NT2/D1 (cell line): ENCODE data around the gene LYST.
"Not testable (repeated sequence)": the region's sequence is repeated elsewhere in the genome, so short reads cannot be mapped to it uniquely, and the experiment has no call there.

Experiments
- DNase-seq: peaks from one replicate; pipeline ENCODE4 v3.0.0-alpha.2; 2011; ENCODE audit warnings: low read depth, low spot score
- H3K27me3 ChIP-seq: 2 replicates; pipeline ENCODE4 v1.6.0; 2011; ENCODE audit warnings: mild to moderate bottlenecking; ENCODE audit not compliant: insufficient read length, insufficient read depth
- H3K36me3 ChIP-seq: 2 replicates; pipeline ENCODE4 v1.6.1; 2011; ENCODE audit warnings: mild to moderate bottlenecking, low read length, mixed read lengths; ENCODE audit not compliant: insufficient read depth, insufficient read length
- H3K4me1 ChIP-seq: 2 replicates; pipeline ENCODE4 v1.5.1; 2011; ENCODE audit not compliant: insufficient read depth, insufficient read length
- H3K4me3 ChIP-seq: 2 replicates; pipeline ENCODE4 v1.5.1; 2011; ENCODE audit warnings: low read depth; ENCODE audit not compliant: insufficient read length
- H3K9ac ChIP-seq: 2 replicates; pipeline ENCODE4 v1.6.0; 2011; ENCODE audit warnings: low read depth; ENCODE audit not compliant: insufficient read length
- H3K9me3 ChIP-seq: 2 replicates; pipeline ENCODE4 v1.5.1; 2011; ENCODE audit warnings: mild to moderate bottlenecking, low read length; ENCODE audit not compliant: insufficient read depth
- SUZ12 ChIP-seq: IDR thresholded peaks from 2 replicates; pipeline ENCODE4 v1.6.1; 2011; ENCODE audit not compliant: insufficient read length, insufficient read depth; ENCODE audit errors: extremely low read depth
- YY1 ChIP-seq: IDR thresholded peaks from 2 replicates; pipeline ENCODE4 v1.6.1; 2011; ENCODE audit not compliant: insufficient read length, insufficient read depth
- ZNF274 ChIP-seq: IDR thresholded peaks from 2 replicates; pipeline ENCODE4 v1.6.1; 2011; ENCODE audit warnings: mild to moderate bottlenecking, low read depth, low read length

LYST gene

GRCh38 chr1:235866205-235866912 lies at the start of gene LYST:
TSS of gene LYST (minus strand) at chr1:235866906. CDS start at chr1:235830417, 36,489 bp downstream.
- H3K4me1 ChIP-seq = no peaks in the 10 kb centered on the region
- DNase-seq = no peak
- peak within 1 kb of the TSS; percentile 67 for H3K4me3 ChIP-seq
- H3K36me3 ChIP-seq = no peaks in the 10 kb centered on the region
- H3K9ac ChIP-seq = peak within 1 kb of the TSS; percentile 69
- TF ChIP-seq SUZ12 (no peak), ZNF274 (no peak), YY1 (no peak)
- no peaks in the 10 kb centered on the region for H3K9me3 ChIP-seq
- peaks cover 27% of the 10 kb centered on the region for H3K27me3 ChIP-seq

- H3K9me3 ChIP-seq, H3K4me1 ChIP-seq, H3K27me3 ChIP-seq, H3K4me3 ChIP-seq, DNase-seq, H3K9ac ChIP-seq, H3K36me3 ChIP-seq: not testable (repeated sequence)
Observed at GRCh38 chr1:235915489-235915888, 48.8 kb upstream of the LYST start.

- no peaks in the 10 kb centered on the region for H3K36me3 ChIP-seq
- no peak overlapping the region for H3K9ac ChIP-seq
- H3K4me3 ChIP-seq = no peak overlapping the region
- no peak for DNase-seq
- H3K9me3 ChIP-seq = no peaks in the 10 kb centered on the region
- H3K4me1 ChIP-seq = no peaks in the 10 kb centered on the region
- TF ChIP-seq ZNF274 (no peak), SUZ12 (no peak), YY1 (no peak)
- H3K27me3 ChIP-seq = no peaks in the 10 kb centered on the region
Observed at GRCh38 chr1:235913311-235913710, 46.6 kb upstream of the LYST start.

- no peaks in the 10 kb centered on the region for H3K36me3 ChIP-seq
- H3K9me3 ChIP-seq = no peaks in the 10 kb centered on the region
- no peaks in the 10 kb centered on the region for H3K27me3 ChIP-seq
- DNase-seq = no peak
- no peaks in the 10 kb centered on the region for H3K4me1 ChIP-seq
- TF ChIP-seq SUZ12 (no peak), ZNF274 (no peak), YY1 (no peak)
- H3K4me3 ChIP-seq = no peak overlapping the region
- no peak overlapping the region for H3K9ac ChIP-seq
Observed at GRCh38 chr1:235911876-235912275, 45.2 kb upstream of the LYST start.

GRCh38 chr1:235911300-235911662 lies 44.6 kb upstream of the LYST start:
- no peak overlapping the region for H3K9ac ChIP-seq
- no peaks in the 10 kb centered on the region for H3K36me3 ChIP-seq
- no peak for TF ChIP-seq YY1
- TF ChIP-seq SUZ12 = no peak
- TF ChIP-seq ZNF274 = no peak
- H3K27me3 ChIP-seq = no peaks in the 10 kb centered on the region
- no peak overlapping the region for H3K4me3 ChIP-seq
- DNase-seq = no peak
- H3K4me1 ChIP-seq = no peaks in the 10 kb centered on the region
- H3K9me3 ChIP-seq = no peaks in the 10 kb centered on the region

GRCh38 chr1:235910357-235911299 lies 43.9 kb upstream of the LYST start:
- peak; percentile 77 for DNase-seq
- TF ChIP-seq ZNF274 (no peak), SUZ12 (no peak), YY1 (no peak)
- no peaks in the 10 kb centered on the region for H3K36me3 ChIP-seq
- no peak overlapping the region for H3K4me3 ChIP-seq
- no peaks in the 10 kb centered on the region for H3K27me3 ChIP-seq
- no peaks in the 10 kb centered on the region for H3K9me3 ChIP-seq
- H3K4me1 ChIP-seq = no peaks in the 10 kb centered on the region
- H3K9ac ChIP-seq = no peak overlapping the region

GRCh38 chr1:235908742-235909520 lies 42.2 kb upstream of the LYST start:
- Histone ChIP-seq H3K36me3 (no peaks in the 10 kb centered on the region), H3K9me3 (no peaks in the 10 kb centered on the region), H3K4me3 (no peak overlapping the region), H3K4me1 (no peaks in the 10 kb centered on the region), H3K9ac (no peak overlapping the region), H3K27me3 (no peaks in the 10 kb centered on the region)
- TF ChIP-seq YY1 (no peak), SUZ12 (no peak), ZNF274 (no peak)
- no peak for DNase-seq
